HCT116 (cell line): ENCODE measurements around the gene ADGRG4. TPM values are rescaled to one million over a fixed set of nuclear protein-coding genes. Genes with fewer than 3 reads are reported as not detected.
"Not testable (repeated sequence)": the region's sequence is repeated elsewhere in the genome, so short reads cannot be mapped to it uniquely, and the experiment has no call there.

ENCODE experiments used
- ATAC-seq: fragments of 200-7000 bp; cut with Tn5 transposase; 2 replicates; pipeline ENCODE4 v1.9.1; 2020; ENCODE audit warnings: mild to moderate bottlenecking, moderate library complexity
- BruUV-seq: library from RNA; stranded (reverse); fragments of 400-500 nt; replicated peaks from 2 replicates; lab custom pipeline; 2021; lab: Mats Ljungman, UMichigan
- CTCF ChIA-PET: fragments of 300-600 bp; sonication (Branson Sonifier 250); formaldehyde crosslinking; loops from one replicate; lab custom pipeline; 2021; ENCODE audit warnings: antibody characterized with exemption; lab: Charles Lee
- POLR2A ChIA-PET: fragments of 300-600, 350-600 bp; sonication (Branson Sonifier 250); formaldehyde crosslinking; loops from one replicate; lab custom pipeline; 2021; ENCODE audit warnings: antibody characterized with exemption; lab: Charles Lee
- RAD21 ChIA-PET, 2 experiments: fragments of 300-600 bp; sonication (Branson Sonifier 250); formaldehyde crosslinking; loops; one replicate each; lab custom pipeline; 2023; ENCODE audit warnings: low total read pairs in 2 of 2; ENCODE audit not compliant: uncharacterized antibody in 2 of 2, unreplicated experiment in 2 of 2, low non-redundant PET in 1 of 2; lab: Charles Lee
- DNase-seq: peaks from one replicate; pipeline ENCODE4 v3.0.0-alpha.2; 2010; ENCODE audit warnings: low read depth, low spot score
- H2AFZ ChIP-seq: fragments of 200-600 bp; shearing (Covaris generic), sonication (generic); 2 replicates; pipeline ENCODE4 v1.6.1; 2017; ENCODE audit warnings: low read depth, mixed run types, mixed read lengths, antibody characterized with exemption, low read length; ENCODE audit not compliant: poor library complexity, severe bottlenecking
- H3K27ac ChIP-seq: 2 replicates; pipeline ENCODE4 v1.5.1; 2012; ENCODE audit warnings: low read depth, low read length
- H3K27me3 ChIP-seq: fragments of 200-600 bp; sonication (generic); 2 replicates; pipeline ENCODE4 v1.6.1; 2016; ENCODE audit warnings: mixed run types, low read length, mixed read lengths; ENCODE audit not compliant: insufficient read depth
- H3K36me3 ChIP-seq, 2 experiments: fragments of 200-500 bp in 1 of 2; fragments of 200-600 bp in 1 of 2; sonication (Bioruptor generic) in 1 of 2; sonication (generic) in 1 of 2; 2 replicates each; pipeline versions ENCODE4 v1.5.1 to v1.6.1; 2014 to 2016; ENCODE audit warnings: low read length in 2 of 2, inconsistent platforms in 1 of 2, mixed read lengths in 1 of 2, mixed run types in 1 of 2; ENCODE audit not compliant: insufficient read depth in 2 of 2, control insufficient read depth in 1 of 2
- H3K4me1 ChIP-seq, 2 experiments: fragments of 200-600 bp in 1 of 2; sonication (generic) in 1 of 2; 2 replicates each; pipeline versions ENCODE4 v1.5.1 to v1.6.1; 2012 to 2017; ENCODE audit warnings: low read length in 2 of 2, inconsistent platforms in 1 of 2, mild to moderate bottlenecking in 1 of 2, mixed read lengths in 1 of 2, mixed run types in 1 of 2, moderate library complexity in 1 of 2; ENCODE audit not compliant: insufficient read depth in 2 of 2, control insufficient read depth in 1 of 2
- H3K4me2 ChIP-seq: fragments of 200-600 bp; sonication (generic); 2 replicates; pipeline ENCODE4 v1.6.1; 2017; ENCODE audit warnings: mixed run types, low read length, mixed read lengths
- H3K4me3 ChIP-seq, 2 experiments: fragments of 200-600 bp in 1 of 2; sonication (generic) in 1 of 2; replicated peaks in 1 of 2; 2 replicates each; pipeline ENCODE4 v1.5.1; 2011 to 2016; ENCODE audit warnings: low read length in 2 of 2, control low read depth in 1 of 2, low read depth in 1 of 2, mild to moderate bottlenecking in 1 of 2, mixed read lengths in 1 of 2, mixed run types in 1 of 2
- H3K79me2 ChIP-seq: fragments of 200-600 bp; sonication (generic); 2 replicates; pipeline ENCODE4 v1.6.1; 2017; ENCODE audit warnings: mild to moderate bottlenecking, mixed run types, low read length, moderate library complexity, mixed read lengths; ENCODE audit not compliant: insufficient read depth
- H3K9ac ChIP-seq: fragments of 200-600 bp; sonication (generic); 2 replicates; pipeline ENCODE4 v1.6.1; 2016; ENCODE audit warnings: low read length, mixed read lengths
- H3K9me2 ChIP-seq: fragments of 200-600 bp; sonication (generic), shearing (Covaris generic); 2 replicates; pipeline ENCODE4 v1.6.1; 2017; ENCODE audit warnings: mixed run types, mild to moderate bottlenecking, moderate library complexity; ENCODE audit not compliant: insufficient read depth
- H3K9me3 ChIP-seq, 2 experiments: fragments of 200-500 bp in 1 of 2; fragments of 200-600 bp in 1 of 2; sonication (Bioruptor generic) in 1 of 2; sonication (generic) in 1 of 2; 2 replicates each; pipeline ENCODE4 v1.6.1; 2014 to 2017; ENCODE audit warnings: low read length in 2 of 2, mixed read lengths in 2 of 2, inconsistent platforms in 1 of 2, low read depth in 1 of 2, mild to moderate bottlenecking in 1 of 2, mixed run types in 1 of 2, moderate library complexity in 1 of 2; ENCODE audit not compliant: control insufficient read depth in 1 of 2, insufficient read depth in 1 of 2
- H4K20me1 ChIP-seq: fragments of 200-600 bp; sonication (generic), shearing (Covaris generic); 2 replicates; pipeline ENCODE4 v1.6.1; 2017; ENCODE audit warnings: mixed run types, mild to moderate bottlenecking, moderate library complexity; ENCODE audit not compliant: insufficient read depth
- CEBPB ChIP-seq: IDR thresholded peaks from 2 replicates; pipeline ENCODE4 v1.6.1; 2012; ENCODE audit warnings: low read depth
- CTCF ChIP-seq, 3 experiments: fragments of 200-600 bp in 1 of 3; sonication (generic) in 1 of 3; IDR thresholded peaks in 2 of 3; conservative IDR thresholded peaks in 1 of 3; 2 replicates each; pipeline ENCODE4 v1.5.1; 2012 to 2017; ENCODE audit warnings: low read depth in 2 of 3, low read length in 2 of 3, antibody characterized with exemption in 1 of 3, borderline replicate concordance in 1 of 3, control low read depth in 1 of 3, mild to moderate bottlenecking in 1 of 3, mixed read lengths in 1 of 3, mixed run types in 1 of 3, moderate library complexity in 1 of 3; ENCODE audit not compliant: insufficient read depth in 1 of 3
- JUND ChIP-seq: IDR thresholded peaks from 2 replicates; pipeline ENCODE4 v1.6.1; 2012
- POLR2AphosphoS5 ChIP-seq: IDR thresholded peaks from 2 replicates; pipeline ENCODE4 v1.6.1; 2011; ENCODE audit warnings: mild to moderate bottlenecking, low read depth, low read length, moderate library complexity
- REST ChIP-seq: IDR thresholded peaks from 2 replicates; pipeline ENCODE4 v1.6.1; 2012; ENCODE audit warnings: low read depth
- SIN3A ChIP-seq: IDR thresholded peaks from 2 replicates; pipeline ENCODE4 v1.6.1; 2012; ENCODE audit warnings: low read depth
- intact Hi-C: fragments of 100-400 bp; cut with micrococcal nuclease; formaldehyde crosslinking; loops from 2 replicates; pipeline ENCODE4 v1.10.0; 2022
- total RNA-seq: library from RNA; stranded (reverse); gene quantifications from one replicate; pipeline ENCODE4 v1.2.1, GENCODE V29; 2021; ENCODE audit not compliant: unreplicated experiment

The ADGRG4 gene
- total RNA-seq, 1 experiment from 2014 or later: not detected

- intact Hi-C loops: no loop called here
- POLR2A ChIA-PET: no interaction called here
- no peaks in the 10 kb centered on the region for H3K36me3 ChIP-seq
- DNase-seq: no peak
- no peaks in the 10 kb centered on the region for H3K4me1 ChIP-seq
- ATAC-seq: no peak
- no peaks in the 10 kb centered on the region for H3K9me2 ChIP-seq
- H3K79me2 ChIP-seq: no peaks in the 10 kb centered on the region
- CTCF ChIA-PET: no interaction called here
- no peak overlapping the region for H3K4me2 ChIP-seq
- no peak overlapping the region for H2AFZ ChIP-seq
- H3K27me3 ChIP-seq: no peaks in the 10 kb centered on the region
- no peak overlapping the region for H3K9ac ChIP-seq
- no peaks in the 10 kb centered on the region for H3K9me3 ChIP-seq
- TF ChIP-seq CEBPB (no peak), SIN3A (no peak), JUND (no peak), CTCF (IDR thresholded peaks at IDR 0.05 in 2 of 3, conservative IDR thresholded peaks at IDR 0.05 in 1 of 3; ENCODE audit: borderline replicate concordance in 1 of 3, insufficient read depth in 1 of 3, low read depth in 2 of 3, low read length in 2 of 3) (no peak), REST (no peak), POLR2AphosphoS5 (no peak)
- no TSS peak for BruUV-seq
- no peaks in the 10 kb centered on the region for H4K20me1 ChIP-seq
- RAD21 ChIA-PET: no interaction called here
- H3K4me3 ChIP-seq: no peak overlapping the region
- no peak overlapping the region for H3K27ac ChIP-seq
These were observed 137.4 kb downstream of the ADGRG4 start for GRCh38 chrX:136438192-136438591.

GRCh38 chrX:136445674-136446073 is 144.9 kb downstream of the ADGRG4 start:
- H4K20me1 ChIP-seq, RAD21 ChIA-PET, H3K9ac ChIP-seq, POLR2A ChIA-PET, H3K27me3 ChIP-seq, H3K4me3 ChIP-seq, DNase-seq, H3K79me2 ChIP-seq, intact Hi-C loops, H3K4me1 ChIP-seq, ATAC-seq, H3K36me3 ChIP-seq, CTCF ChIA-PET, H3K9me3 ChIP-seq, BruUV-seq, H2AFZ ChIP-seq, H3K4me2 ChIP-seq, H3K9me2 ChIP-seq, H3K27ac ChIP-seq: not testable (repeated sequence)
